ENCODE data around the gene DNAJB12.

Gene DNAJB12

GRCh38 chr10:72314263-72314662 lies 40.5 kb downstream of the DNAJB12 start:
- no peak overlapping the region for H3K4me3 ChIP-seq (ENCODE audit: insufficient read depth, low read length, poor library complexity, severe bottlenecking)
- no peak overlapping the region for H3K9ac ChIP-seq (ENCODE audit: low read length)
- H3K9me2 ChIP-seq (replicated peaks; ENCODE audit: insufficient read depth, low read length): no peaks in the 10 kb centered on the region
- H4K20me1 ChIP-seq (ENCODE audit: low read depth, low read length): no peaks in the 10 kb centered on the region
- no peaks in the 10 kb centered on the region for H3K9me3 ChIP-seq (ENCODE audit: insufficient read depth, low read length)
- H3K36me3 ChIP-seq (ENCODE audit: low read length): no peaks in the 10 kb centered on the region
- no peaks in the 10 kb centered on the region for H3K27me3 ChIP-seq (ENCODE audit: low read length)
- H2AFZ ChIP-seq (ENCODE audit: low read depth, low read length, severe bottlenecking): no peak overlapping the region
- no peak overlapping the region for H3K27ac ChIP-seq (ENCODE audit: low read depth, low read length)
- no peak overlapping the region for H3K4me2 ChIP-seq (ENCODE audit: low read depth, low read length, poor library complexity, severe bottlenecking)
- H3K79me2 ChIP-seq (ENCODE audit: insufficient read depth, low read length): no peaks in the 10 kb centered on the region
- H3F3A ChIP-seq (ENCODE audit: insufficient read depth): peaks cover 7% of the 10 kb centered on the region
- TF ChIP-seq, protein P1, sequence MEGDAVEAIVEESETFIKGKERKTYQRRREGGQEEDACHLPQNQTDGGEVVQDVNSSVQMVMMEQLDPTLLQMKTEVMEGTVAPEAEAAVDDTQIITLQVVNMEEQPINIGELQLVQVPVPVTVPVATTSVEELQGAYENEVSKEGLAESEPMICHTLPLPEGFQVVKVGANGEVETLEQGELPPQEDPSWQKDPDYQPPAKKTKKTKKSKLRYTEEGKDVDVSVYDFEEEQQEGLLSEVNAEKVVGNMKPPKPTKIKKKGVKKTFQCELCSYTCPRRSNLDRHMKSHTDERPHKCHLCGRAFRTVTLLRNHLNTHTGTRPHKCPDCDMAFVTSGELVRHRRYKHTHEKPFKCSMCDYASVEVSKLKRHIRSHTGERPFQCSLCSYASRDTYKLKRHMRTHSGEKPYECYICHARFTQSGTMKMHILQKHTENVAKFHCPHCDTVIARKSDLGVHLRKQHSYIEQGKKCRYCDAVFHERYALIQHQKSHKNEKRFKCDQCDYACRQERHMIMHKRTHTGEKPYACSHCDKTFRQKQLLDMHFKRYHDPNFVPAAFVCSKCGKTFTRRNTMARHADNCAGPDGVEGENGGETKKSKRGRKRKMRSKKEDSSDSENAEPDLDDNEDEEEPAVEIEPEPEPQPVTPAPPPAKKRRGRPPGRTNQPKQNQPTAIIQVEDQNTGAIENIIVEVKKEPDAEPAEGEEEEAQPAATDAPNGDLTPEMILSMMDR (IDR thresholded peaks at IDR 0.05; ENCODE audit: insufficient read depth, low read length, poor library complexity, severe bottlenecking): no peak
- TF ChIP-seq EZH2phosphoT487 (conservative IDR thresholded peaks at IDR 0.05; ENCODE audit: low read length): no peak

- no peaks in the 10 kb centered on the region for H3K9me3 ChIP-seq (ENCODE audit: insufficient read depth, low read length)
- no peaks in the 10 kb centered on the region for H3K79me2 ChIP-seq (ENCODE audit: insufficient read depth, low read length)
- H2AFZ ChIP-seq (ENCODE audit: low read depth, low read length, severe bottlenecking): no peak overlapping the region
- no peaks in the 10 kb centered on the region for H3F3A ChIP-seq (ENCODE audit: insufficient read depth)
- H3K36me3 ChIP-seq (ENCODE audit: low read length): no peaks in the 10 kb centered on the region
- no peaks in the 10 kb centered on the region for H4K20me1 ChIP-seq (ENCODE audit: low read depth, low read length)
- no peak overlapping the region for H3K4me2 ChIP-seq (ENCODE audit: low read depth, low read length, poor library complexity, severe bottlenecking)
- H3K27ac ChIP-seq (ENCODE audit: low read depth, low read length): no peak overlapping the region
- no peaks in the 10 kb centered on the region for H3K9me2 ChIP-seq (replicated peaks; ENCODE audit: insufficient read depth, low read length)
- TF ChIP-seq, protein P1 (IDR thresholded peaks at IDR 0.05; ENCODE audit: insufficient read depth, low read length, poor library complexity, severe bottlenecking): no peak
- no peak for TF ChIP-seq EZH2phosphoT487 (conservative IDR thresholded peaks at IDR 0.05; ENCODE audit: low read length)
- H3K27me3 ChIP-seq (ENCODE audit: low read length): no peaks in the 10 kb centered on the region
- no peak overlapping the region for H3K4me3 ChIP-seq (ENCODE audit: insufficient read depth, low read length, poor library complexity, severe bottlenecking)
- H3K9ac ChIP-seq (ENCODE audit: low read length): no peak overlapping the region
Observed at GRCh38 chr10:72312865-72313391, 41.8 kb downstream of the DNAJB12 start.

GRCh38 chr10:72311667-72312066 lies 43.1 kb downstream of the DNAJB12 start:
- Histone ChIP-seq H4K20me1 (ENCODE audit: low read depth, low read length) (no peaks in the 10 kb centered on the region), H3K79me2 (ENCODE audit: insufficient read depth, low read length) (no peaks in the 10 kb centered on the region), H3K9me3 (ENCODE audit: insufficient read depth, low read length) (no peaks in the 10 kb centered on the region), H3K27ac (ENCODE audit: low read depth, low read length) (no peak overlapping the region), H3F3A (ENCODE audit: insufficient read depth) (no peaks in the 10 kb centered on the region), H3K4me3 (ENCODE audit: insufficient read depth, low read length, poor library complexity, severe bottlenecking) (no peak overlapping the region), H3K4me2 (ENCODE audit: low read depth, low read length, poor library complexity, severe bottlenecking) (no peak overlapping the region), H3K9me2 (replicated peaks; ENCODE audit: insufficient read depth, low read length) (no peaks in the 10 kb centered on the region), H3K36me3 (ENCODE audit: low read length) (no peaks in the 10 kb centered on the region), H2AFZ (ENCODE audit: low read depth, low read length, severe bottlenecking) (no peak overlapping the region), H3K27me3 (ENCODE audit: low read length) (no peaks in the 10 kb centered on the region), H3K9ac (ENCODE audit: low read length) (no peak overlapping the region)
- TF ChIP-seq EZH2phosphoT487 (conservative IDR thresholded peaks at IDR 0.05; ENCODE audit: low read length): no peak
- TF ChIP-seq, protein P1 (IDR thresholded peaks at IDR 0.05; ENCODE audit: insufficient read depth, low read length, poor library complexity, severe bottlenecking): no peak
